Measurements from ENCODE around the gene GET3.

The GET3 gene

DNA sequence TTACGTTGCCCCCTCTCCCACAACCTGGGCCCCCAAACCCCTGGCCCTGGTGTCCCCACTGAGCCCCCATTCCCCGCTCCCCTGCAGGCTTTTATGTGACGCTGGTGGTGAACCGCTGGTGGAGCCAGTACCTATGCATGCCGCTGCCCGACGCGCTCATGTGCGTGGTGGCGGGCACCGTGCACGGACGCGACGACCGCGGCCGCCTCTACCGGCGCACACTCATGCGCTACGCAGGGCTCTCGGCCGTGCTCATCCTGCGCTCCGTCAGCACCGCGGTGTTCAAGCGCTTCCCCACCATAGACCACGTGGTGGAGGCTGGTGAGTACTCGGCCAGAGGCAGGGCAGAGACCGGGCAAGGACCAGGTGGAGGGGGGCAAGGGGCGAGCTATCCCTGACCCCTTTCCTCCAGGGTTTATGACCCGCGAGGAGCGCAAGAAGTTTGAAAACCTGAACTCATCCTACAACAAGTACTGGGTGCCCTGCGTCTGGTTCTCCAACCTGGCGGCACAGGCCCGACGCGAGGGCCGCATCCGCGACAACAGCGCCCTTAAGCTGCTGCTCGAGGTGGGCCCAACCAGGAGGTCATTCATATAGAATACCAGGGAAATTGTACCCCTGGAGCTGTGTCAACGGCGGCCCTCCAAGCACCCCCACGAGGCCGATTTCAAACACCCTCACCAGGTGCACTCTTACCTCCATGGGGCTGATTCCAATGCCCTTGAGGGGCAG lies 17.3 kb downstream of the GET3 start:
- DNase-seq: no peak

DNA sequence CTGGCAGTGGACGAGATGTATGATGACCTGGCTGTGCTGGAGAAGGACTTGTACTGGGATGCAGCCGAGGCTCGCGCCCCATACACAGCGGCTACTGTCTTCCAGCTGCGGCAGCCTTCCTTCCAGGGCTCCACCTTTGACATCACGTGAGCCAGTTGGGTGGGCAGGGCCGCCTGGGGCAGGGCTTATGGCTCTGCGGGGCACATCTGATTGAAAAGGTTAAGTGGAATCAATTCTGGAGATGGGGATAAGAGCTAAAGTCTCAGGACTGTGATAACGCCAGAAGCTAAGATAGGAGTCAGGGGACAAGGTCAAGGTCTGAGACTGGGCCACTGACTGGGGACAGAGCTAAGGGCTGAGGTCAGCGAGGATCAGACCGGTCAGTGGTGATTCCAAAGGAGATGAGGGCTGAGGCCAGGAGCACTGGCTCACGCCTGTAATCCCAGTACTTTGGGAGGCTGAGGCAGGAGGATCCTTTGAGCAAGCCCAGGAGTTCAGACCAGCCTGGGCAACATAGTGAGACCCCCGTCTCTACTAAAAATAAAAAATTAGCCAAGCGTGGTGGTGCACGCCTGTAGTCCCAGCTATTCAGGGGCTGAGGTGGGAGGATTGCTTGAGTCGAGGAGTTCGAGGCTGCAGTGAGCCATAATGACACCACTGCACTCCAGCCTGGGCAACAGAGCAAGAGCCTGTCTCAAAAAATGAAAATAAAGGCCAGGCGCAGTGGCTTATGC lies 19.0 kb downstream of the GET3 start:
- DNase-seq: no peak

DNA sequence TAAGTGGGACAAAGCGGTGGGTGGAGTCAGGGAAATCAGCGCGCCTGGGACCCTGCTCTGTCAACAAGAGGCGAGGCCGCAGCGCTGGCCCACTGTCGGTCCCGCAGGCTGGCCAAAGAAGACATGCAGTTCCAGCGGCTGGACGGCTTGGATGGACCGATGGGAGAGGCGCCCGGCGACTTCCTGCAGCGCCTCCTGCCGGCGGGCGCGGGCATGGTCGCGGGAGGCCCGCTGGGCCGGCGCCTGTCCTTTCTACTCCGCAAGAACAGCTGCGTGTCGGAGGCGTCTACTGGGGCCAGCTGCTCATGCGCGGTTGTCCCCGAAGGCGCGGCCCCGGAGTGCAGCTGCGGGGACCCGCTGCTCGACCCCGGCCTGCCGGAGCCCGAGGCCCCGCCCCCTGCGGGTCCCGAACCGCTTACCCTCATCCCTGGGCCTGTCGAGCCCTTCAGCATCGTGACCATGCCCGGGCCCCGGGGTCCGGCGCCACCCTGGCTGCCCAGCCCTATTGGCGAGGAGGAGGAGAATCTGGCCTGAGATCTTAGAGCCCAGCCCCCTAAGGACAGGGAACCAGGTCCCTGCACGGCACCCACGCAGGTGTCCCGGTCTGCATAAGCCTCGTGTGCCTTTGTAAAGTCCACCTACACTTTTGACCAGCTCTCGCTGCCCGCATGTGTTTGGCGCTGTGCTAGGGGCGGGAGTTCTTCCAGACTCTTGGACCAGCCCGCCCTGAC lies 20.4 kb downstream of the GET3 start:
- peak; percentile 40 for DNase-seq

DNA sequence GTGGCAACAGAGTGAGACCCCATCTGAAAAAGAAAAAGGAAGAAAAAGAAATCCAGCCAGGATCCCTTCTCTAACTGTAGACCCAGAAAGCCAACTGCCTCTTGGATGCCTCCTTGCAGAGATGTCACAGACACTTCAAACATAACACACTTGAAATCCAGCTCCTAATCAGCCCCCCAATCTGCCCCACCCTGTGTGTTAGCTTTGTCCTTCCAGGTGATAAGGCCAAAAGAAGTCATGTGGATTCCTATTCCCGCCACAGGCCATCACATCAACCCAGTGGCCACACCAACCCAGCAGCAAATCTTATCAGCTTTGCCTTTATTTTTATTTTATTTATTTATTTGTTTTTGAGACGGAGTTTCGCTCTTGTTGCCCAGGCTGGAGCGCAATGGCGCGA lies 22.4 kb downstream of the GET3 start:
- no peak for DNase-seq

DNA sequence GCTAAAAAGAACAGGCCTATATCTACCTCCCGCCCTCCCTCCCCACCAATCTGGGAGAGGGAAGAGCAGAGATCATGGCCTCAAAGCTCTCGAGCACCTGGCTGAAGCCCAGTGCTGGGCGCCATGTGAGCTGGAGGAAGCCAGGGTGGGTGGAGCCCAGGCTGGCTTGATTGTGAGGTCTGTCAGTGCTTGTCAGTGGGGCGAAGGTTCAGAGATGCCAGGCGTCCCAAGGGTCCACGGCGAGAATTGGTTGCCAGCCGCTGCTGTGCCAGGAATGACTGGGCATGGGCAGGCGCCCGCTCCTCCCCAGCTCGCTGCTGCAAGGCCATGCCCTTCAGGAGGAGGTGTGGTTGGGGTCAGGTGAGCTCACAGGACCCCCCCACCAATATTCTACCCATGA lies 25.8 kb downstream of the GET3 start:
- no peak for DNase-seq

DNA sequence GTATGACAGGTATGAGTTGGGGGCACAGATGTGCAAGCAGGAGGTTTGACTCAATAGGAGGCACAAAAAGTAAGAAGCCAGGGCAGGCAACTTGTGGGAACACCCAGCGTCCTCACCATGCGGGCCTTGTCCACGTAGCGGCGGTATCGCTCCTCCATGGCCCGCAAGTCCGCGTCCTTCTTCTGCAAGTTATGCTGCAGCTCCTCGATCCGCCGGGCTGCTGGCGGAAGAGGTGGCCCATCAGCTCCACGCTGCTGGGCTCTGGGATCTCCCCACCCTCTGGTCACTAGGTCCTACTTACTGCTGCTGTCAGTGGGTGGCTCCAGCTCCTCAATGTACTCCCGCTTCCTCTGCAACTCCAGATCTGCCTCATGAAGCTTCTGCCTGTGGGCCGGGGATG lies 27.4 kb downstream of the GET3 start:
- no peak for DNase-seq

DNA sequence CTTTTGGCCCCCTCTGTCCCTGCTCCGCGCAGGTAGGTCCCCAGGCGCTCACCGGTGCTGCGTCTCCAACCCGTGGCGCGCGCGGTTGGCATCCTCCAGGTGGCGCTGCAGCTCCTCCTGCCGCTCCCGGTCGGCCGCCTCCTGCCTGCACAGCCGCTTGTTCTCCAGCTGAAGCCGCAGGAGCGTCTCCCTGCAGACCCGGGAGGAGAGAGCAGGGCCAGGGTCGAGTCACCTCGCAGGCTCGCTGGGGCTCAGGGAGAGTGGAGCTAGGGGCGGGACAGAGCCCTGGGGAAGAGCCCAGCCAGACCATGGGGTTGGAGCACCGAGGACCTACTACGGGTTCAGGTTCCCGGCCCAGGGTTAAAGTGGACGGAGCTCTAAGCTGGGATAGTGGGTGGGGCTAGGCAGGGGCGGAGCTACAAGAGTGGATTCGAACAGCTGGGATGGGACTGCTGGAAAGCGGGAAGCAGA lies 28.8 kb downstream of the GET3 start:
- peak; percentile 80 for DNase-seq

DNA sequence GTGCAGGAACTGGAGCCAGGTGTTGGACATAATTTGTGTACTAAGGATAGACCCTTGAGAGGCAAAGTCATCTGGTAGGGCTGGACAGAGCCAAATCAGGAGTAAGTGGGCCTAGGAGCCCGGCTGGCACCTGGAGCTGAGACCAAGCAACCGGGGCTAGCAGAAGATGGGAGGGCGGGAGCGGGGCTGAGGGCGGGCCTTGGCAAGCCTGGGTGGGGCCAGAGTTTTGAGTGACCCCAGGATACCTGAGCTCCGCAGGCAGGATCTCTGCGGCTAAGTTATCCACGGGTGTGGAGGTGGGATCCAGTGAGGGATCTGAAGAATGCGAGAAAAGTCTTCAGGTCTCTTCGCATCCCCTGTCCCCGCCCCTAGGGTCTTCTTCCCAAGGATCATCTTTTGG lies 29.9 kb downstream of the GET3 start:
- no peak for DNase-seq

DNA sequence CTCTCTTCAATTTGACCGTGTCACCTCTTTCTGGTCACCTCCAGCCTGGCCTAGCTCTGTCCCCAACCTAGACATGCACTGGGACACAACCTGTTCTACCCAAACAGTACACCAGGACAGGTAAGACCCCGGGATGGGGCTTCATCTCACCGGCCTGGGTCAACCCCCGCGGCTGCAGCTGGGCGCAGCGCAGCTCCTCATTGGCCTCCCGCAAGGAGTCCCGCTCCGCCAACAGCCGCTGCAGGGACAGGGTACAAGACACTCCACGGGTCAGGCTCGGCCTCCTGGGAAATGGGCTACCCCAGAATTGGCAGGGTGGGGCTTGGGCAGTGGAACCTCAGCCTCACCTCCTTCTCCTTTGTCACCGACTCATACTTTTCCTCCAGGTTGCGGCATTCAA lies 30.4 kb downstream of the GET3 start:
- no peak for DNase-seq

DNA sequence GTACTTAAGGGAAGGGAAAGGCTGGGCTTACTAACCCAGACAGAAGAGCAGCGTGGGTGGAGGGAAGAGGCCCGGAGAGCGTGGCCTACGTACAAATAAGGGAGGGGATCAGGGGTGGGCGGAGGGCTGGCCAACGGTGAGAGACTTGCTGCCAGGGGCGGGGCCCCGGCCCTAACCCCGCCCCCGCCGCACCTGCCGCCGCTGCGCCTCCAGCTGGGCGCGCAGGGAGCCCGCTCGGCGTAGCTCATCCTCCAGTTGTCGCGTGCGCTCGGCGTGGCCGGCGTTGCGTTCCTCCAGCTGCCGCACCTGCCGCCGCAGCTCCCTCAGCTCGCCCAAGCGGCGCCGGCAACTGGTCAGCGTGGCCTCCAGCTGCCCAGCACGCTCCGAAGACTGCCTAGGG lies 32.4 kb downstream of the GET3 start:
- DNase-seq: peak; percentile 30

DNA sequence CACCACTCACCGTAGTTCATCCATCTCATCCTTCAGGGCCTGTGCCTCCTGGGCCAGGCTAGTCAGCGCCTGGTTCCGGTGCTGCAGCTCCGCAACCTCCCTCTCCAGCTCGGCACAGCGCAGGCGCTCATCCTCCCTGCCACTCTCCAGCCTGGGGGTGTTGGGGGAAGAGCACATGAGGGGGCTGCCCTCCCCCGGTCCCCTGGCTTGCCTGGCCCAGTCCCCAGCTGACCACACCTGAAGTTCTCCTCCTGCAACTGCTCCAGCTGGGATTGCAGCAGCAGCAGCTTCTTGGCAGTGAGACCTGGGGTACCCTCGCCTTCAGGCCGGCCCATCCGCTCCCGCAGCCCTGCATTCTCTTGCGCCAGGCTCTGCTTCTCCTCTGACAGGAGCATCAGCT lies 33.6 kb downstream of the GET3 start:
- DNase-seq: no peak

DNA sequence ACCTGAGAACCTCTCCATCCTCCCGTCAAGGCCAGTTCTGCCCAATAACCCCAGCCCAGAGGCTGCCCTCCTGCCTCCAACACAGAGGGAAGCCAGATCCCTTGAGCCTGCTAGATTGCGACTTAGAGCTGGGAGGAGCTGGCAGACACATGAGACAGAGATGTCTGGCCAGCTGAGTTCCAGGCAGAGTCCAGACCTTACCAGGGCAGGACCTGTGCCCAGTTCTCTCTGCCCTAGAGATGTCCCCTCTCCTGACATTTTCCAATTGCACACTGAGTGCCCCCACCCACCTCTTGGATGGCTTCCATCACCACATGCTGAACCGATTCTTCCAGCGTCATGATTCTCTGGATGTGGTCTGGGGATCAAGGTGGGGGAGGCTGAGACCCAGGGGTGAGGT lies 35.0 kb downstream of the GET3 start:
- DNase-seq: no peak

DNA sequence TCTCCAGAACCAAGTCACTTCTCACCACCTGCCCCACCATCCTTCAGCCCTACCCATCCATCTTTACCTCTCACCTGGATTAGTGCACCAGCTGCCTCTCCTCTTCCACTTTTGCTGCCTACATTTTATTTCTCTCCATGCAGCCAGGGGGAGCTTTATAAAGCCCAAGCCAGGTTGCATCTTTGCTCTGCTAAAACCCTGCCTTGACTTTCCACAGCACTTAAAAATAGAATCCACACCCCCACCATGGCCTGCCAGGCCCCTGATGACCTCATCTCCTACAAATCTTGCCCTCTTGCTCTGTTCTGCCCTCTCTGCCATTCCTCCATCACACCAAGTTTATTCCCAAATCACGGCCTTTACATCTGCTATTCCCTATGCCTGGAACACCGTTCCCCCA lies 36.3 kb downstream of the GET3 start:
- no peak for DNase-seq

DNA sequence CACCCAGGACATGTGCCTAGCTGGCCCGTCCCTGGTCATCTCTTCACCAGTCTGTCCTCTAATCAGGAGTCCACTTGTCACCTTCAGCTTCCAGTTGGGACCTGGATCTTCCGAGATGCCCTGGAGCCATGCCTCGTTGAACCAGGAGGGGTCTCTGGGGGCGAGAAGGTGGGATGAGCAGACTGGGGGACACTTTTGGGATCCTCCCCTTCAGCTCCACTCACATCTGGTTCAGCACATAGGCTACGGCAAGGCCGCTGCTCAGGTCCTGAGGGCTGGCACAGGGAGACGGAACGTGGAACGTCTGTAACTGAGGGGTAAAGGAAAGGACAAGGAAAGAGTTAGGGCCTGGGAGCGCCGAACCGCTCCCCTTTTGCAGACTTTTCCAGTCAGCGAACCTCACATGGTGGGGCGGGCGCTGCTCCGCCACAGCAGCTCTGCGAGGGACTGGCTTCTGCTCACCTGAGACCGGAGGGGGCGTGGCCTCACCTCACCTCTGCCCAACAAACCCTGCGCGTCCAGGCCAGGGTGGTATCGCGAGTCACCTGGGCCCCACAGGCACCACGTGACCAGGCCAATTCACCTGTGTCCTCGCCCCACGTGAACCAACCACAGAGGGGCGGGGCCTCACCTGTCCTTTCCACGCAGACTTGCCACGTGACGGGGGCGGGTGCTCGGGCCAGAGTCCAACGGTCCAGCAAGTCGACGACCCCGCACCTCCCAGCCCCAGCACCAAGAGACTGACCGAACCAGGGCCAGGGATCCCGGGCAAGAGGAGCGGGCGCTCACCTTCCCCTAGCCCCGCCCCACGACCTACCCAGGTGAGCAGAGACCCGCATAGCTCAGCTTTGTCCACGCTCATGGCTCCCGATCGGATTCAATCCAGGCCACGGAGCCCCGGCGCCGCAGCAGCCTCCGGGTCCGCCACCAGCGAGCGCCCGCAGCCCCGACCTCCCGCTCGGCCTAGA lies 37.6 kb downstream of the GET3 start, which contains the start of gene HOOK2:
TSS of gene HOOK2 (minus strand) at position 965 of the 968 bp plus-strand sequence. CDS start at position 862, 103 bp downstream.
- DNase-seq: peak; percentile 16

DNA sequence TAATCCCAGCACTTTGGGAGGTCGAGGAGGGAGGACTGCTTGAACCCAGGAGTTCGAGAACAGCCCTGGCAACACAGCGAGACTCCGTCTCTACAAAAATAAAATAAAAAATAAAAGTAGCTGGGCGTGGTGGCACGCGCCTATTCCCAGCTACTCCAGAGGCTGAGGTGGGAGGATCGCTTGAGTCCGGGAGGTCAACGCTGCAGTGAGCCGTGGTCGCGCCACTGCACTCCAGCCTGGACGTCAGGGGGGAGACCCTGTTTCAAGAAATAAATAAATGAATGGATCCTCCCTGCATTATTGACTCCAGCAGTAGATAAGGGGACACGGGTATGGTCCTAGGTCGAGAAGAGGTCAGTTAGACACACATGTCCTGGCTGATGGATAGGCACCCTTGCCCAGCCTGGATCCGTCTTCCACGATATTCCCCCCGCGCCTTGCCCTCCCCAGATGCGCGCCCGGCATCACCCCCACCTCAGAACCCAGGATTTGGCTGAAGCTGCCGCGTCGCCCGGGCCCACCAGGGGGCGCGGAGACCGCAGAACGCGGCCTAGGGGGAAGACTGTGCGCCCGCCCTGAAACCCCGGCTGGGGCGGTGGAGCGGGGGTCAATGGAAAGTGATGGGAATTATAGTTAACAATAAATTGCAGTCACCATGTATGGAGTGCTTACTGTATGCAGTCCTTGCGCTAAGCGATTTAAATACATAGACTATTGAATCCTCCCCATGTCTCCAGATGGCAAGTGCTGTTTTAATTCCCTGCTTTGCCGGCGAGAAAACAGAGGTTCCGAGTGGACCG lies 40.1 kb downstream of the GET3 start:
- peak; percentile 81 for DNase-seq

DNA sequence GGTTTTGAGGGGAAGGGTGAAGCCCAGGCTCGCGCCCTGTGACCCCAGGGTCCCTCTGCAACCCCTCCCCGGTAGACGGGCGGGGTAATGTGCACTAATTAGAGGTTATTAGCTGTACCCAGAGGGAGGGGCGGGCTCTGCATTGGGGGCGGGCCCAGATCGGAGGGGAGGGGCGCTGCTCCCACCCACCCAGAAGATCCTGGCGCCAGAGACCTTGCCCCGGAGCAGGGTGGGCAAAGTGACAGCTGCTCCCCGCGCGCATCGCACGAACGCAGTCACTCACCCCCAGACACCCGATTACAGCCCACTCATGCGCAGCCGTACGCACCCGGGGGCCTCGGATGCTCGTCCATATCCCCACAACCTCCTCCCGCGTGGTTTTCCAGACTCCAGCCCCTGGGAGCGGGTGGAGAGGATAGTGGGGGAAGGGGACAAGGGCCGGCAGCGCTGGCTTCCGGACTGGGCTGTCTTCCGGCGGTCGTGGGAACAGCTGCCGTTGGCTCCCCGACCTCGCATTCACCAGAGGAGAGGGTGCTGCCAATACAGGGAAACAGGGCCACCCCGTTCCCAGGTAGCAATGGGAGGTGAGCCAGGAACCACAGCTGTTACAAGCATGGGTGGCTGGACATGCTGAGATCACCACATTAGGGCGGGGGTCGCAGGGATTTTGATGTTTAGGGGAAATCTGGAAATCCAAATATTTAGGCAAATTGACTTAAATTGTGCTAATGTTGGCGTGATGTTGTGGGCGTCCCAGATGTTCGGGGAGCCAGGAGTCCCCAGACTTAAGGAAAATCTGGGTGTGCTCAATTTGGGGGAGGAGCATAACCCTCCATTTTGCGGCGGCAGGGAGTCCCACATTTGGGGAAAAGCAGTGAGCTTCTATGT lies 41.0 kb downstream of the GET3 start:
- DNase-seq: peak; percentile 26

DNA sequence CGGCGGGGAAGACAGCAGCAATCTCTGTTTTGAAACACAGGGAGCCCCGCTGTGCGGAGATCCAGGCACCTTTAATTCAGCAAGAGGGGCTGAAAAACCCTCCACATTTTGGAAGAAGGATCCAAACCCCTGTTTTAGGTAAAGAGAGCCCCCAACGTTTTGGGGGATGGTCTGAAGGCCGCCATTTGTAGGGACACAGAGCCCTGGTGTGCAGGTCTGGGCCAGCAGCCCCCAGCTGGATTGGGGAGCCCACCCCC lies 41.5 kb downstream of the GET3 start:
- DNase-seq: no peak

DNA sequence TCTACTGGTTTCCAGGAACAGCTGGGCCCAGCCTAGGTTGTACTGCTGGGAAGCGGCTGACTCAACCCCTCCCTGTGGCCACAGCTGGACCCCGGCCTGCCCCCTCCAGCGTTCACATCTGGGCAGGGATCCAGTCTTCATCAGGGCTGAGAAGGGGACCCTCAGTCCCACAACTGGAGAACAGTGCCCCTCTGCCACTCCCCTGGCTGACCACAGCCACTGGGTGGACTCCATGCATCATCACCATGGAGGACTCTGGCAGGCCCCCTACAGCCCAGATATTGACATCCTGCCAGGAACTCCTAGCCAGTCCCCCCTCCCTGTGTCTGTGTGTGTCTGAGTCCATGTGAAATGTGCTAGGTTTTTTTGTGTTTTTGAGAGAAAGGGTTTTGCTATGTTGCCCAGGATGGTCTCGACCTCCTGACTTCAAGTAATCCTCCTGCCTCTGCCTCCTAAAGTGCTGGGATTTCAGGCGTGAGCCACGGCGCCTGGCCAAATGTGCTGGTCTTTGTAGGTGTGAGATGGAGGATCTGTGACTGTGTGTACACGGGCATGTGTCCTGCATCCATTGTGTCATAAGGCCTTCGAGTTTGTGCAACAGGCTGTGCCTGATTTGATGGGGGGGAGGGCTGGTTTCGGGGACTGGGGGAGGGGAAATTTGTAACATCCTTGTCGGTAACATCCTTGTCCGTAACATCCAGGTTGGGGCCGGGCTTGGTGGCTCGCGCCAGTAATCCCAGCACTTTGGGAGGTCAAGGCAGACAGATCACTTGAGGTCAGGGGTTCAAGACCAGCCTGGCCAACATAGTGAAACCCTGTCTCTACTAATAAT lies 42.1 kb downstream of the GET3 start:
- no peak for DNase-seq

DNA sequence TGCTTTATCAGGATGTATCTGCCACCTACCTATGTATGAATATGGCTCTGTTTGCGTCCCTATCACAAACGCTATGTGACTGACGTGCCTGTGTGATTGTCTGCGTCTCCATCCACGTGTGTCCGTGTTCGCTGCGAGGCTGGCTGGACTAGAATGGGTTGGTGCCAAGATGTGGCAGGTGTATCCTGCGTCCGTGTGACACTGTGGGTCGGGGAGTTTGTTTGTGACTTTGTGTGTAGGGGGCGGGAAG lies 44.8 kb downstream of the GET3 start:
- no peak for DNase-seq
